Astrocyte (in vitro differentiated cells and primary cell): ENCODE data around the gene LAMB1.

Experiments
- CTCF ChIP-seq: IDR thresholded peaks from 2 replicates; pipeline ENCODE4 v1.5.1; 2011; ENCODE audit warnings: low read depth, mild to moderate bottlenecking, inconsistent platforms, low read length, moderate library complexity; ENCODE audit not compliant: insufficient read depth
- EZH2 ChIP-seq: IDR thresholded peaks from 2 replicates; pipeline ENCODE4 v1.6.1; 2012; ENCODE audit warnings: mild to moderate bottlenecking, low read length, inconsistent platforms; ENCODE audit not compliant: insufficient read depth

DNA sequence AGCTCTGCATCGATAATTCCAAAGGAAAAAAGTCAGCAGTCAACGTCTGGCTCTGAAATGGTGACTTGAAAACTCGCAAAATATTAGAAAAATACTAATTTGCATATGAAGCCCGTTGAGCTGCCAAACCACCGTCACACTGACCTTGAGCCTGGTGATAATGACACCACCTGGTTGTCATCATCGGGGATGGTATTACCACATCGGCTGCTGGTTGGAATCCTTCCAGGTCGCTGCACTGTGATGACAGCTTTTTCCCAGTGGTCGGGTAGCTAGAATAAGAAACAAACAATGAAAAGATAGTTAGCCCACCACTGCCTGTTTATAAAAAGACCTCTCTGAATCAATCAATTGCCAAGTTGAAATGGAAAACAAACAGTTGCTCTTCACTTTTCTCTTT lies 41.6 kb downstream of the LAMB1 start:
- TF ChIP-seq EZH2 (no peak), CTCF (no peak)
